H9 (cell line): ENCODE results near the gene DLG1. TPM values are rescaled to one million over a fixed set of nuclear protein-coding genes. Genes with fewer than 3 reads are reported as not detected.
A peak's percentile ranks its signal among the peaks of the same experiment; 100 is the strongest.

ENCODE experiments used
- DNase-seq: peaks from one replicate; pipeline ENCODE4 v3.0.0-alpha.2; 2017
- H2AFZ ChIP-seq: one replicate; pipeline ENCODE4 v1.6.1; 2013; ENCODE audit warnings: mild to moderate bottlenecking, low read length, control low read depth, moderate library complexity
- H2AK5ac ChIP-seq: 2 replicates; pipeline ENCODE4 v1.6.1; 2013; ENCODE audit warnings: low read length, control low read depth, mixed read lengths; ENCODE audit not compliant: insufficient read length
- H2BK120ac ChIP-seq: one replicate; pipeline ENCODE4 v1.6.1; 2013; ENCODE audit warnings: low read depth, mild to moderate bottlenecking, low read length, control low read depth, inconsistent platforms; ENCODE audit not compliant: poor library complexity, severe bottlenecking
- H2BK12ac ChIP-seq: 2 replicates; pipeline ENCODE4 v1.6.1; 2013; ENCODE audit warnings: low read length, control low read depth, mixed read lengths, low read depth; ENCODE audit not compliant: insufficient read length
- H2BK15ac ChIP-seq: 2 replicates; pipeline ENCODE4 v1.6.1; 2013; ENCODE audit warnings: low read depth, low read length, control low read depth
- H2BK20ac ChIP-seq: one replicate; pipeline ENCODE4 v1.6.1; 2013; ENCODE audit warnings: low read depth, mild to moderate bottlenecking, low read length, control low read depth, inconsistent platforms; ENCODE audit not compliant: poor library complexity, severe bottlenecking
- H2BK5ac ChIP-seq: 2 replicates; pipeline ENCODE4 v1.6.1; 2013; ENCODE audit warnings: low read length, control low read depth, mixed read lengths; ENCODE audit not compliant: insufficient read length
- H3K14ac ChIP-seq: 2 replicates; pipeline ENCODE4 v1.6.1; 2013; ENCODE audit warnings: low read length, control low read depth; ENCODE audit not compliant: insufficient read depth
- H3K18ac ChIP-seq: 2 replicates; pipeline ENCODE4 v1.6.1; 2013; ENCODE audit warnings: low read depth, mild to moderate bottlenecking, mixed read lengths, low read length, control low read depth; ENCODE audit not compliant: insufficient read length
- H3K23ac ChIP-seq: 2 replicates; pipeline ENCODE4 v1.6.1; 2013; ENCODE audit warnings: low read length, control low read depth, mixed read lengths, low read depth; ENCODE audit not compliant: insufficient read length
- H3K23me2 ChIP-seq: 2 replicates; pipeline ENCODE4 v1.6.1; 2013; ENCODE audit warnings: low read depth, mild to moderate bottlenecking, mixed read lengths, low read length, control low read depth; ENCODE audit not compliant: insufficient read length, poor library complexity, severe bottlenecking
- H3K27ac ChIP-seq: 2 replicates; pipeline ENCODE4 v1.5.1; 2013; ENCODE audit warnings: low read length, control low read depth, mixed read lengths, low read depth; ENCODE audit not compliant: insufficient read length
- H3K27me3 ChIP-seq: 2 replicates; pipeline ENCODE4 v1.6.1; 2013; ENCODE audit warnings: low read length, control low read depth, inconsistent platforms; ENCODE audit not compliant: insufficient read depth
- H3K4ac ChIP-seq: 2 replicates; pipeline ENCODE4 v1.6.1; 2013; ENCODE audit warnings: low read depth, mild to moderate bottlenecking, control low read depth, inconsistent platforms, low read length, moderate library complexity
- H3K4me1 ChIP-seq: 2 replicates; pipeline ENCODE4 v1.6.1; 2013; ENCODE audit warnings: low read length, control low read depth, inconsistent platforms; ENCODE audit not compliant: insufficient read depth
- H3K4me2 ChIP-seq: 2 replicates; pipeline ENCODE4 v1.6.1; 2013; ENCODE audit warnings: low read length, control low read depth, mixed read lengths; ENCODE audit not compliant: insufficient read length, insufficient read depth
- H3K56ac ChIP-seq: 2 replicates; pipeline ENCODE4 v1.6.1; 2013; ENCODE audit warnings: low read depth, mild to moderate bottlenecking, mixed read lengths, low read length, control low read depth; ENCODE audit not compliant: insufficient read length
- H3K79me1 ChIP-seq: 2 replicates; pipeline ENCODE4 v1.6.1; 2013; ENCODE audit warnings: low read depth, mild to moderate bottlenecking, moderate library complexity, low read length, control low read depth, inconsistent platforms; ENCODE audit not compliant: insufficient read depth, poor library complexity, severe bottlenecking
- H3K79me2 ChIP-seq: 2 replicates; pipeline ENCODE4 v1.6.1; 2013; ENCODE audit warnings: low read length, control low read depth, inconsistent platforms; ENCODE audit not compliant: insufficient read depth
- H3K9ac ChIP-seq: 2 replicates; pipeline ENCODE4 v1.6.1; 2013; ENCODE audit warnings: low read length, control low read depth, mixed read lengths; ENCODE audit not compliant: insufficient read length; ENCODE audit errors: extremely low read depth
- H3K9me3 ChIP-seq: one replicate; pipeline ENCODE4 v1.6.1; 2013; ENCODE audit warnings: low read depth, low read length, inconsistent platforms; ENCODE audit not compliant: control insufficient read depth
- H3T11ph ChIP-seq: one replicate; pipeline ENCODE4 v1.6.1; 2013; ENCODE audit warnings: mild to moderate bottlenecking, low read length, control low read depth, inconsistent platforms
- H4K20me1 ChIP-seq: one replicate; pipeline ENCODE4 v1.6.1; 2013; ENCODE audit not compliant: control insufficient read depth, insufficient read length, insufficient read depth
- H4K5ac ChIP-seq: 2 replicates; pipeline ENCODE4 v1.6.1; 2013; ENCODE audit warnings: low read depth, mild to moderate bottlenecking, mixed read lengths, low read length, control low read depth; ENCODE audit not compliant: insufficient read length
- H4K8ac ChIP-seq: replicated peaks from 2 replicates; pipeline ENCODE4 v1.6.1; 2013; ENCODE audit warnings: low read length, control low read depth, mixed read lengths, low read depth; ENCODE audit not compliant: insufficient read length
- H4K91ac ChIP-seq: 2 replicates; pipeline ENCODE4 v1.6.1; 2013; ENCODE audit warnings: low read depth, mild to moderate bottlenecking, moderate library complexity, mixed read lengths, low read length, control low read depth; ENCODE audit not compliant: insufficient read length
- H3K27ac Mint-ChIP-seq, 3 experiments: 2 replicates in 2 of 3; 3 replicates in 1 of 3; pipeline ENCODE4 v1.8.0; 2020 to 2021; ENCODE audit warnings: mixed read lengths in 3 of 3, mild to moderate bottlenecking in 1 of 3, moderate library complexity in 1 of 3
- H3K27me3 Mint-ChIP-seq: 2 replicates; pipeline ENCODE4 v1.8.0; 2021; ENCODE audit warnings: low read depth, mild to moderate bottlenecking, moderate library complexity, mixed read lengths
- H3K36me3 Mint-ChIP-seq, 3 experiments: 2 replicates in 2 of 3; 3 replicates in 1 of 3; pipeline ENCODE4 v1.8.0; 2020 to 2021; ENCODE audit warnings: low read depth in 3 of 3, mixed read lengths in 3 of 3; ENCODE audit not compliant: insufficient read depth in 1 of 3
- H3K4me1 Mint-ChIP-seq, 2 experiments: 2 replicates each; pipeline ENCODE4 v1.8.0; 2020; ENCODE audit warnings: mixed read lengths in 2 of 2
- H3K4me3 Mint-ChIP-seq, 2 experiments: 2 replicates in 1 of 2; 3 replicates in 1 of 2; pipeline ENCODE4 v1.8.0; 2020 to 2021; ENCODE audit warnings: mild to moderate bottlenecking in 2 of 2, mixed read lengths in 2 of 2, moderate library complexity in 1 of 2
- H3K9me3 Mint-ChIP-seq, 2 experiments: 2 replicates in 1 of 2; 3 replicates in 1 of 2; pipeline ENCODE4 v1.8.0; 2020; ENCODE audit warnings: mild to moderate bottlenecking in 2 of 2, mixed read lengths in 2 of 2, moderate library complexity in 1 of 2
- CTCF ChIP-seq: fragments of 200-600 bp; sonication (generic); conservative IDR thresholded peaks from 3 replicates; pipeline ENCODE4 v1.8.0; 2021; ENCODE audit warnings: antibody characterized with exemption, mild to moderate bottlenecking
- WGBS: extraction: QIAGEN DNeasy Blood & Tissue Kit; methylation state at CpG from one replicate; pipeline ENCODE4 v1.1.7; 2013; ENCODE audit warnings: missing lambda C conversion rate, low lambda C conversion rate, mixed read lengths; ENCODE audit not compliant: insufficient read length; ENCODE audit errors: extremely low coverage; 5-methylcytosine and 5-hydroxymethylcytosine counted together
- total RNA-seq: library from RNA; stranded (reverse); gene quantifications from 2 replicates; pipeline ENCODE4 v1.2.1, GENCODE V29; 2021

DLG1 gene
- total RNA-seq, 1 experiment from 2014 or later, result 84.1 TPM

DNA sequence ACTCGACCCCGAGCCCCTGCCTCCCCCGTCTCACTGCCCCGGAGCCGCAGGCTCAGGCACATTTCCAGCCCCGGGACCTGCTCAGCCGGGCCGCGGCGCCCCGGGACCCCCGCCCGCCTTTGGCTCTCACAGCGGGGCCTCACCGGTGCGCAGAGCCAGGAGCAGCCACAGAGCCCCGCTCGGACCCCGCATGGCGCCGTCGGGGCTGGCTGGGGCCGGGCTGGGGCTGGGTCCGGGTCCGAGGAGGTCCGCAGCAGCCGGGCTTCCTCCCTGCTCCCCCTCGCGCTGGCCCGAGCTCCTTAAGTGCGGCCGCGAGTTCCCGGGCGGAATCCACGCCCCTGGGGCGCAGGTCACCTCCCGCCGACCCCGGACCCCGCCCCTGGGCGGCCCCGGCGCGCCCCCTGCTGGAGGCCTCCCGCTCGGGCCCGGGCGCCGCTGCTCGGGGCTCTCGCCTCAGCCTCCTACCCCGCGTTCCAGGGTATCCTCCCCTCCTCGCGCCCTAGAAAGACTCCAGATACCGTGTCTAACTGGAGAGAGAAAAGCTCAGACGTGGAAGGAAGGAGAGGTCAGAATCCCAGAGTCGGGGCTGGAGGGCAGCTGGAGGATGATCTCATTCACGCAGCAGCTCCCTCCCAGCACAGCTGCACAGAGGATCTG is 268.8 kb downstream of the DLG1 start, which contains the start of gene MELTF:
MELTF (minus strand) TSS at position 307 of the 657 bp plus-strand sequence; CDS start at position 192, 115 bp downstream.
- no peaks in the 10 kb centered on the region for H3K9me3 ChIP-seq
- Mint-ChIP-seq H3K27ac (no peak within 1 kb of the TSS; a peak in 1 of 7 replicates), H3K27me3 (peaks cover 38% of the 10 kb centered on the region), H3K36me3 (peaks cover 0 to 7% (median 0%) of the 10 kb centered on the region in 3 experiments; a peak in 1 of 7 replicates), H3K4me3 (peak within 1 kb of the TSS; percentile 67 to 85), H3K4me1 (peaks cover 2 to 8% of the 10 kb centered on the region in 2 experiments; a peak in 2 of 4 replicates), H3K9me3 (peaks cover 3% of the 10 kb centered on the region in 2 experiments; a peak in 2 of 5 replicates)
- H4K5ac ChIP-seq, result no peak within 1 kb of the TSS
- no peak within 1 kb of the TSS for H3K23ac ChIP-seq
- H3K4ac ChIP-seq, result no peak within 1 kb of the TSS
- WGBS, result no CpG with 5 or more reads among the region's 60 CpGs
- H3K9ac ChIP-seq, result no peak within 1 kb of the TSS
- no peaks in the 10 kb centered on the region for H3K79me2 ChIP-seq
- peak; percentile 80 for DNase-seq
- peak within 1 kb of the TSS; percentile 36 for H3K4me2 ChIP-seq
- H3K18ac ChIP-seq, result no peak within 1 kb of the TSS
- H3K23me2 ChIP-seq, result no peaks in the 10 kb centered on the region
- H2BK12ac ChIP-seq, result no peak within 1 kb of the TSS
- H3K14ac ChIP-seq, result no peak within 1 kb of the TSS; the same call in 1 of the 2 replicates
- H2BK5ac ChIP-seq, result no peak within 1 kb of the TSS
- no peak within 1 kb of the TSS for H3K27ac ChIP-seq
- no peak within 1 kb of the TSS for H4K8ac ChIP-seq
- no peak within 1 kb of the TSS for H2BK20ac ChIP-seq
- no peak within 1 kb of the TSS for H3T11ph ChIP-seq
- peak; percentile 96 for TF ChIP-seq CTCF
- H2BK15ac ChIP-seq, result no peak within 1 kb of the TSS
- H3K56ac ChIP-seq, result no peak within 1 kb of the TSS
- no peak within 1 kb of the TSS for H2BK120ac ChIP-seq
- H2AFZ ChIP-seq, result peak within 1 kb of the TSS; percentile 93
- H4K91ac ChIP-seq, result no peak within 1 kb of the TSS
- H3K79me1 ChIP-seq, result no peaks in the 10 kb centered on the region
- H4K20me1 ChIP-seq, result no peaks in the 10 kb centered on the region
- no peaks in the 10 kb centered on the region; the same call in 1 of the 2 replicates for H3K4me1 ChIP-seq
- H2AK5ac ChIP-seq, result no peak within 1 kb of the TSS
- H3K27me3 ChIP-seq, result no peaks in the 10 kb centered on the region; the same call in 1 of the 2 replicates
